Measurements from ENCODE around the gene KCNQ1OT1.

KCNQ1OT1 gene

GRCh38 chr11:2665526-2666400 lies 34.0 kb downstream of the KCNQ1OT1 start:
- no peak for DNase-seq

GRCh38 chr11:2664791-2665525 lies 34.8 kb downstream of the KCNQ1OT1 start:
- DNase-seq, result no peak

DNA sequence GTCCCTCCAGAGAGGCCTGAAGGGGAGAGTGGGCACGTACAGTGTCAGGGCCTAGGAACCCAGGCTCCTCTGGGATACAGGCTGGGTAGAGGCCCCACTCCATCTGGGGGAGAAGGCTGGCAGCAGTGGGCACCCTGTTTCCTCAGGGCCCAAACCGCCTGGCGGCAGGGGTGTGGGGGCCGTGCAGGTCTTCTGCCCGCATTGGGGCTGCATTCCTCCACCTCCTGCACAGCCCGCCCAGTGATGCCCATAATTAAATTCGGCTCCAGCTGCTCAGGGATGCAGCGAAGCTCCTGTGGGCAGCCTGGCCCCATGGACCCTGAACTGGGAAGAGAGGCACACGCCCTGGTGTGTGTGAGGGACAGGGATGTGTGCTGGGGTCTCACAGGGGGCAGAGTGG lies 35.4 kb downstream of the KCNQ1OT1 start:
- DNase-seq, result no peak

- no peak for DNase-seq
Measured at GRCh38 chr11:2663915-2664314, 35.9 kb downstream of the KCNQ1OT1 start.

GRCh38 chr11:2663506-2663905 lies 36.3 kb downstream of the KCNQ1OT1 start:
- DNase-seq, result no peak

- no peak for DNase-seq
Measured at GRCh38 chr11:2662430-2663299, 37.1 kb downstream of the KCNQ1OT1 start.

DNA sequence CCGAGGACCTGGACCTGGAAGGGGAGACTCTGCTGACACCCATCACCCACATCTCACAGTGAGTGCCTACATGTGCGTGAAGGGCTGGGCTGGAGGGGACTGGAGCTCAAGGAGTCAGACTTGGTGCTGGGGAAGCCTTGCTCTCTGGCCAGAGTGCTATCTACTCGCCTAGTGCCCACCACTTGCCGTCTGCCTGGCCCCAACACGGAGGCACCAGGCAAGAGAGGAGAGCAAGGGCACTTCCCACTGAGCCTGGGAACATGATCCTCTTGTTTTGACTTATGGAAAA lies 37.8 kb downstream of the KCNQ1OT1 start:
- DNase-seq, result no peak

DNA sequence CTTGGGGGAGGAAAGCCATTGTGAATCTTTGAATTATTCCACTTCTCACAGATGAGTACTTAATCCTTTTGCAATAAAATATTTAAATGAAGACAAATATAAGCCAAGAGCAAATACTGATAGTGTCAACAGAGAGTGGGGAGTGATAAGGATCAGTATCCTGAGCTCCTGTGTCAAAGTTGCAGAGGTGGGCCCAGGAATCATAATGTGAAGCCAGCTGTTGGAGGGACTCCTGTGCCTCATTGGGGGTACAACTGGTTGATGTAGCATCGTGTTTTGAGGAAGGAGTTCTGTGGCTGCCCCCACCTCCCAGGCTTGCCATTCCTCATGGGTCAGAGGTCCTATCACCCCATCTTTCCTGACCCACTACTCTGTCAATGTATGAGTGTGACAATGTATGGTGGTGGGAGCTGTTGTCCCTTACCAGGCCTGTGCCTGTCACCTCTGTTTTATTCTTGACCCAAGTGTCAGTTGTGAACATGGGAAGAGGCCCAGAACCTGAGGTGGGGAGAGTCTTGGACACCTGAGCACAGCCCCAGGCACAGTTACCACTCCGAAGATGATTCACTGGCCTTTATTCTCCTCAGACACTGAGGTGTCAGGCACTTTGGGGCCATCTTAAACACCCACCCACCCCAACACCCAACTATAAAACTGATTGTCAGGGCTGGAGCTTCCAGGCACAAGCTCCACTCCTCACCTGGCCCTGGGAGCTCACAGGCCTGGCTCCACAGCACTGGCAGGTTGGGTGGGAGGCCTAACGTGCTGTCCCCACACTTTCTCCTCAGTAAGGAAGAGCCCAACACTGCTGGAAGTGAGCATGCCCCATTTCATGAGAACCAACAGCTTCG lies 38.4 kb downstream of the KCNQ1OT1 start:
- DNase-seq, result no peak

GRCh38 chr11:2660357-2660939 lies 39.3 kb downstream of the KCNQ1OT1 start:
- no peak for DNase-seq

DNA sequence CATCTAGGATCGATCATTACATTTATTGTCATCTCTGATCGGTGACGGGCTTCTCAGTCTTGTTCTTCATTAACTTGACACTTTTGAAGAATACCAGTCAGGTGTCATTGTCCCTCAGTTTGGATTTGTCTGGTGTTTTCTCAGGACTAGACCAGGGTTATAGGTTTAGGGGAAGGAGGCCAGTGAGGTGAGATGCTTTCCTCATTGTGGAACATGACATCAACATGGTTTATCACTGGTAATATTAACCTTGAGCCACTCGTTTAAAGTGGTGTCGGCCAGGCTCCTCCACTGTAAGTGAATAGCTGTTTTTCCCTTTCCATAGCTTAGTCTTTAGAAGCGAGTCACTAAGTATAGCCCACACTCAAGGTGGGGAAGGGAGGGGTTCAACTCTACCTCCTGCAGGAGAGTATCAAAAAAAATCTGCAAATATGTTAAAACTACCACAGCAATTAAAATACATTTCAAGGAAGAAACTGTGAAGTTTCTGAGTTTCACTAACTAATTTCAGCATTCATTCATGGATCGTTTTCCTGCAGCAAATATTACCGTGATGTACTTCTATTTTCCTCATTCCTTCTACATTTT lies 42.0 kb downstream of the KCNQ1OT1 start:
- DNase-seq, result no peak

DNA sequence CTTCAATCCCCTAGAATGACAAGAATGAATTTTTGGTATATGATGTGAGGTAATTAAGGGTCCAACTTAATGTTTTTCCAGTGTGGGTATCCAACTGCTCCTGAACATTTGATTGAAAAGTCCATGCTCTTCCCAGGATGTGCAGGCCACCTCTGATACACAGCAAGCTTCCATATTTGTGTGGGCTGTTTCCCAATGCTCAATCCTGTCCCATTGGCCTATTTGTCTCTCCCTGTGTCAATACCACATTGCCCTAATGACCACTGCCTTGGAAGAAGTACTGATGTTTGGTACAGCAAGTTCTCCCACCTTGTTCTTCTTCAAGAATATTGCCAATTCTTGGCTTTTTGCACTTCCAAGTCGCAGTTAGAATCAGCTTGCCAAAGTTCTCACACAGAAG lies 42.9 kb downstream of the KCNQ1OT1 start:
- DNase-seq, result no peak

DNA sequence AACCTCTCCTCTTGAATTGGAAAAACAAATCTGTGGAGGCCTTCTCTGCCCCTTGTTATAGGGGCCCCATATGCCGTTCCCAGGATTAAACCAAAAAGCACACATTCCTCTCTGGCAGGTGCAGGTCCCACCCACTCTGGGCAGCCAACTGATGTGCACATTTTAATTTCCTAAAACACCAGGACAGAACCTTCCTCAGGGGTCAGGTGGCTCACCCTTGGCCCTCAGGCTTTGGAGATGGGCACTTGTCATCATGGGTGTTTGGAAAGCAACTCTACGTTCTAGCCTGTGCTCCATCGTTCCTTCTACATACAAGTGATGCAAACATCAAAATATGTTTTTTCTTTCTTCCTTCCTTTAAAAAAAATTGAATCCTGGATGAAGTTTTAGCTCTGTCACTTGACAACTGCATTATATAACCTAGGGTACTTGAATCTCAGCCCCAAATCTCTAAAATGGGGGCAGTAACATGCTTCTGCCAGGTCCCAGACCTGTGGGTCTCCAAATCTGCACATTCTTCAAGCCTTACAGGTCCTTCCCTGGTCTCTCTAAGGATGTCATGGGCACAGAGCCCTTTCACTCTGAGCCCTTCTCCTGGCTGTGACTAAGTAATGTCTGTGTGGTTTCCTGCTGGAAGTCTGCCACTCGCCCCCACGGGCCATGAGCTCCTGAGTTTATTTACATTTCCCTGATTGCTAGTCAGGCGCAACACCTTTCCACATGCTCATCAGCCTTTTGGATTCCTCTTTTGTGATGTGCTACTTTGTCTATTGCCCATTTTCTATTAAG lies 43.8 kb downstream of the KCNQ1OT1 start:
- no peak for DNase-seq

GRCh38 chr11:2655016-2655719 lies 44.6 kb downstream of the KCNQ1OT1 start:
- DNase-seq, result no peak

DNA sequence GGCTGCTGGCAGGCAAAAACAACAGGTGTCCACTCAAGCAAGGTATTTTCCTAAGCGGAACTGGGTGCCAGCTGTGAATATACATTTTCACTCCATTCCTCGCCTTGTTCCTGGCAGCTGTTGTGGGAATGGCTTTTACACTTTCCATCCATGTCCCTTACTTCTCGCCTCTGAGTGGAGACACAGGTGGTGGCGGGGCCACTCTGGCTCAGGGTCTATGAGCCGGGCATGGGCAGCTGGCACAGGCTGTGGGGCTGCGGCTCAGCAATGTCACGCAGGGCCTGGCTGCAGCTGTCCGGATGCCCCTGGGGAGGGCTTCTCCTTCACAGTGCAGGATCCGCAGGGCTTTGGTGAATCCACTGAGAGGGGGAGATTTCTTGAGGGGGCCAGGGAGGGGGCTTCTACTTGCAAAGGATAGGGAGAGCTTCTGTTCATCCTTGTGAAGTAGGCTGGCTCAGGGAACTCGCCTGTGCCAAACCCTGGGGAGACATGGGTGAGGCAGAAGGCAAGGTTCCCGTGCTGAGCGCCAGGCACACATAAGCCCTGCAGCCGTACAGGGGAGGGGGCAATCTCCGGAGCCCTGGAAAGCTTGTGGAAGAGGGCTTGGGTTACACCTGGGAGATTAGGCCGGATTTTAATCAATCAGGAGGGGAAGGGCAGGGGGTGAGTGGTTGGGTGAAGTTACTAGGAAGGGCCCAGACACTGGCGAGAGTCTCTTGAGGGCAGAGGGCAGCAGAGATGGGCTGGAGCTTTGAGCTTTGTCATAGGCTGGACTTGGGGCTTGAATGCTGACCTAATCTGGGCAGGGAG lies 45.7 kb downstream of the KCNQ1OT1 start:
- no peak for DNase-seq

- DNase-seq, result no peak
Measured at GRCh38 chr11:2653198-2653551, 46.6 kb downstream of the KCNQ1OT1 start.

DNA sequence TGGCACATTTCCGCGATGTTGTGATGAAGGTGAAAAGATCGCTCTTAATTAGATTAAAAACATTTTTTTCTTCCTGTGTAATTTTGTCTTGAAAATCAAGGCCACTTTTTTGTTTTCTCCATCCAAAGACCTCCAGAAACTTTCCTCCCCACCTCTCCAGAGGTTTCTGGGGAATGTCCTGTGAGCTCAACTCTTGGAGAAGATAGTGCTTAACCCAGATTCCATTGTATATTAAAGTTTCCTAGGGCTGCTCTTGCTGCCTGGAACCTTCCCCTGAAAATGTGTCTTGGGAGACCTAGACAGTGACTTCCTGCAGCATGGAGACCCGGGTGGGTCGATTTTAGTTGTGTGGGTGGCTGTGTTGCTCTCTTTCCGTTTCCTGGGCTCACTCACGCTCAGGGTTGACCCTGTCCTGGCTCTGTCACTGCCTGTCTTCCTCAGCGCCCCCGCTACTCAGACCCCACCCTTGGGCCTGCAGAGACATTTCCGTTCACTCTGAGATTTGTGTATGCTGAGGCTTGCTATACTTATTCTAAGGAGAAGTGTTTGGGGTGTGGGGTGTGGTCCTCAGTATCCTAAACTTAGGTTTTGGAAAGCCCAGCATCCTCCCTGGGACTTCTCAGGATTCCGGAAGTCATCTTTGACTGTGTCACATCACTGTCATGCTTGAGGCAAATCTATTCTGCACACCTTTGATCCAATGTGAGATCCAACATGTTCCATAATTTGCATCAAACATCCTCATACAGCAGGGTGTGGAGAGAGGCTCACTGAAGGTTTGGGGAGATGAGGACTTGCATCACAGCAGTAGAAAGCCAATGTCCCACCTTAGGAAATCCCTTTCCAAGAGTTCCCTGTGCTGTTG lies 47.2 kb downstream of the KCNQ1OT1 start:
- DNase-seq, result no peak

GRCh38 chr11:2651826-2652271 lies 47.9 kb downstream of the KCNQ1OT1 start:
- DNase-seq, result no peak

DNA sequence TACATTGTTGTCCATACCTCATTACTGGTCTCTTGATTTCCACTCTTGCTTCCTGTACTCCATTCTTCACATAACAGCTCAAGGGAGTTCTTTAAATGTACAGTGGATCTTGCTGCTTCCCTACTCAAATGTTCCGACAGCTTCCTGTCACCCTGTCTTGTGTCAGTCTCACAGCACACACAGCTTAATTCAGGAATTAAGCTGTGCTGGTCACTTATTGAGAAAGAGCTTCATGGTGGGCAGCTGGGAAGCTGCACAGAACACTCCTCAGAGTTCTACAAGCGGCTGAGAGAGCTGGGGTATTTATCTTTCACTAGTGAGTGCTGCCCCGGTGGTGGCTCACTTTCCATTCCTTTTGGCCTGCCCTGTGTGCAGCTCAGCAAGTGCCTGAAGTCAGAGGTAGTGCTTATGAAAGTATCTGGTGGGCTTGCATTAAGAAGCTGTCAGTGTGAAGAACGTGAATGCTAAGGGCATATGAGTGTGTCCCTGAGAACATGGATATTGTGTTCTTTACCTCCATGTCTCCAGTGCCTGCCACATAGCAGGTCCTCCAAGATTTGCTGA lies 48.7 kb downstream of the KCNQ1OT1 start:
- DNase-seq, result no peak
